Measurements from ENCODE around the gene ZMIZ1. TPM values are rescaled to one million over a fixed set of nuclear protein-coding genes. Genes with fewer than 3 reads are reported as not detected.

Gene ZMIZ1
- total and polyA plus RNA-seq, 2 experiments from 2014 or later: 9.2 to 30.9 TPM

- TF ChIP-seq ZNF462 (CRISPR knock-in tag; IDR thresholded peaks at IDR 0.05): no peak
- TF ChIP-seq ZNF114 (CRISPR knock-in tag; IDR thresholded peaks at IDR 0.05): no peak
- no peak for TF ChIP-seq EZH2phosphoT487 (IDR thresholded peaks at IDR 0.05; ENCODE audit: unreplicated experiment)
- TF ChIP-seq CTCF (conservative IDR thresholded peaks at IDR 0.05; ENCODE audit: low read depth in 2 of 2): no peak
- TF ChIP-seq, protein P1, sequence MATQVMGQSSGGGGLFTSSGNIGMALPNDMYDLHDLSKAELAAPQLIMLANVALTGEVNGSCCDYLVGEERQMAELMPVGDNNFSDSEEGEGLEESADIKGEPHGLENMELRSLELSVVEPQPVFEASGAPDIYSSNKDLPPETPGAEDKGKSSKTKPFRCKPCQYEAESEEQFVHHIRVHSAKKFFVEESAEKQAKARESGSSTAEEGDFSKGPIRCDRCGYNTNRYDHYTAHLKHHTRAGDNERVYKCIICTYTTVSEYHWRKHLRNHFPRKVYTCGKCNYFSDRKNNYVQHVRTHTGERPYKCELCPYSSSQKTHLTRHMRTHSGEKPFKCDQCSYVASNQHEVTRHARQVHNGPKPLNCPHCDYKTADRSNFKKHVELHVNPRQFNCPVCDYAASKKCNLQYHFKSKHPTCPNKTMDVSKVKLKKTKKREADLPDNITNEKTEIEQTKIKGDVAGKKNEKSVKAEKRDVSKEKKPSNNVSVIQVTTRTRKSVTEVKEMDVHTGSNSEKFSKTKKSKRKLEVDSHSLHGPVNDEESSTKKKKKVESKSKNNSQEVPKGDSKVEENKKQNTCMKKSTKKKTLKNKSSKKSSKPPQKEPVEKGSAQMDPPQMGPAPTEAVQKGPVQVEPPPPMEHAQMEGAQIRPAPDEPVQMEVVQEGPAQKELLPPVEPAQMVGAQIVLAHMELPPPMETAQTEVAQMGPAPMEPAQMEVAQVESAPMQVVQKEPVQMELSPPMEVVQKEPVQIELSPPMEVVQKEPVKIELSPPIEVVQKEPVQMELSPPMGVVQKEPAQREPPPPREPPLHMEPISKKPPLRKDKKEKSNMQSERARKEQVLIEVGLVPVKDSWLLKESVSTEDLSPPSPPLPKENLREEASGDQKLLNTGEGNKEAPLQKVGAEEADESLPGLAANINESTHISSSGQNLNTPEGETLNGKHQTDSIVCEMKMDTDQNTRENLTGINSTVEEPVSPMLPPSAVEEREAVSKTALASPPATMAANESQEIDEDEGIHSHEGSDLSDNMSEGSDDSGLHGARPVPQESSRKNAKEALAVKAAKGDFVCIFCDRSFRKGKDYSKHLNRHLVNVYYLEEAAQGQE (IDR thresholded peaks at IDR 0.05; ENCODE audit: unreplicated experiment): no peak
Observed at GRCh38 chr10:79132681-79133381, 64.1 kb downstream of the ZMIZ1 start (continued).

Data from GM23338 (cell line).